Neuronal stem cell (in vitro differentiated cells): ENCODE data around the gene NSF.

Experiments
- DNase-seq: peaks from one replicate; pipeline ENCODE4 v3.0.0-alpha.2; 2013; ENCODE audit warnings: low spot score
- H2AFZ ChIP-seq: one replicate; pipeline ENCODE4 v1.6.1; 2013; ENCODE audit warnings: mild to moderate bottlenecking, low read length, inconsistent platforms
- H2AK5ac ChIP-seq: 2 replicates; pipeline ENCODE4 v1.6.1; 2013; ENCODE audit warnings: low read depth, mild to moderate bottlenecking, inconsistent platforms, low read length, moderate library complexity, mixed read lengths
- H2BK120ac ChIP-seq: 2 replicates; pipeline ENCODE4 v1.6.1; 2013; ENCODE audit warnings: low read depth, mild to moderate bottlenecking, inconsistent platforms, low read length, moderate library complexity, mixed read lengths
- H2BK12ac ChIP-seq: one replicate; pipeline ENCODE4 v1.6.1; 2013; ENCODE audit warnings: low read length, inconsistent platforms
- H2BK15ac ChIP-seq: 2 replicates; pipeline ENCODE4 v1.6.1; 2013; ENCODE audit warnings: mild to moderate bottlenecking, low read length, inconsistent platforms, mixed read lengths
- H2BK5ac ChIP-seq: one replicate; pipeline ENCODE4 v1.6.1; 2013; ENCODE audit warnings: inconsistent platforms, mild to moderate bottlenecking, low read length, moderate library complexity
- H3K14ac ChIP-seq: one replicate; pipeline ENCODE4 v1.6.1; 2013; ENCODE audit warnings: low read length, inconsistent platforms
- H3K18ac ChIP-seq: 2 replicates; pipeline ENCODE4 v1.6.1; 2013; ENCODE audit warnings: low read length, inconsistent platforms
- H3K23ac ChIP-seq: 2 replicates; pipeline ENCODE4 v1.6.1; 2013; ENCODE audit warnings: low read depth, mild to moderate bottlenecking, mixed read lengths, low read length, inconsistent platforms; ENCODE audit not compliant: poor library complexity
- H3K27ac ChIP-seq: replicated peaks from 3 replicates; pipeline ENCODE4 v1.5.1; 2013; ENCODE audit warnings: low read length, inconsistent platforms
- H3K27me3 ChIP-seq, 3 experiments: 2 replicates each; pipeline ENCODE4 v1.6.1; 2013; ENCODE audit warnings: low read length in 3 of 3, mild to moderate bottlenecking in 2 of 3, inconsistent platforms in 1 of 3, low read depth in 1 of 3, mixed read lengths in 1 of 3, moderate library complexity in 1 of 3; ENCODE audit not compliant: control insufficient read depth in 3 of 3, insufficient read depth in 3 of 3
- H3K36me3 ChIP-seq, 2 donors: replicated peaks in 1 of 2; 2 replicates each; pipeline ENCODE4 v1.6.1; 2013; ENCODE audit warnings: low read length in 2 of 2; ENCODE audit not compliant: control insufficient read depth in 2 of 2, insufficient read depth in 2 of 2
- H3K4ac ChIP-seq: 2 replicates; pipeline ENCODE4 v1.6.1; 2013; ENCODE audit warnings: inconsistent platforms, mild to moderate bottlenecking, low read length, moderate library complexity
- H3K4me1 ChIP-seq, 2 donors: 1 replicate in 1 of 2; 2 replicates in 1 of 2; pipeline ENCODE4 v1.6.1; 2013; ENCODE audit warnings: low read length in 2 of 2, low read depth in 1 of 2; ENCODE audit not compliant: control insufficient read depth in 2 of 2, insufficient read depth in 1 of 2
- H3K4me2 ChIP-seq: one replicate; pipeline ENCODE4 v1.6.1; 2013; ENCODE audit warnings: mild to moderate bottlenecking, low read length, inconsistent platforms; ENCODE audit not compliant: insufficient read depth, poor library complexity, severe bottlenecking
- H3K4me3 ChIP-seq, 2 donors: 2 replicates each; pipeline ENCODE4 v1.5.1; 2013; ENCODE audit warnings: low read length in 2 of 2, mild to moderate bottlenecking in 2 of 2, inconsistent platforms in 1 of 2, moderate library complexity in 1 of 2
- H3K79me1 ChIP-seq: one replicate; pipeline ENCODE4 v1.6.1; 2013; ENCODE audit warnings: low read depth, mild to moderate bottlenecking, inconsistent platforms, low read length, moderate library complexity
- H3K9ac ChIP-seq: one replicate; pipeline ENCODE4 v1.6.1; 2013; ENCODE audit warnings: mild to moderate bottlenecking, low read depth, low read length, inconsistent platforms; ENCODE audit not compliant: poor library complexity
- H3K9me3 ChIP-seq, 2 donors: replicated peaks in 1 of 2; 2 replicates each; pipeline versions ENCODE3 to v1.6.1; 2013; ENCODE audit warnings: low read length in 2 of 2, mild to moderate bottlenecking in 2 of 2, inconsistent platforms in 1 of 2, low read depth in 1 of 2, mixed read lengths in 1 of 2, moderate library complexity in 1 of 2; ENCODE audit not compliant: control insufficient read depth in 2 of 2, insufficient read depth in 1 of 2
- H4K8ac ChIP-seq: one replicate; pipeline ENCODE4 v1.6.1; 2013; ENCODE audit warnings: low read depth, mild to moderate bottlenecking, inconsistent platforms, low read length, moderate library complexity
- H4K91ac ChIP-seq: one replicate; pipeline ENCODE4 v1.6.1; 2013; ENCODE audit warnings: low read length, low read depth, mild to moderate bottlenecking, inconsistent platforms; ENCODE audit not compliant: poor library complexity
- WGBS, 2 donors: extraction: QIAGEN DNeasy Blood & Tissue Kit; methylation state at CpG; one replicate each; pipeline ENCODE4 v1.1.7; 2013; ENCODE audit warnings: missing lambda C conversion rate in 2 of 2, mixed read lengths in 1 of 2; ENCODE audit not compliant: insufficient read length in 2 of 2, insufficient replicate concordance in 1 of 2; ENCODE audit errors: extremely low coverage in 2 of 2; 5-methylcytosine and 5-hydroxymethylcytosine counted together

The NSF gene

GRCh38 chr17:46793541-46793940, 203.1 kb downstream of the NSF start:
- Histone ChIP-seq H3K79me1 (no peaks in the 10 kb centered on the region), H3K4me2 (no peak overlapping the region), H3K4ac (no peak overlapping the region), H2BK12ac (no peak overlapping the region), H4K8ac (no peak overlapping the region), H3K4me1 (peaks cover 3 to 16% of the 10 kb centered on the region in 2 donors), H3K9ac (no peak overlapping the region), H2AK5ac (no peak overlapping the region), H2BK15ac (no peak overlapping the region), H3K14ac (no peak overlapping the region), H3K23ac (no peak overlapping the region), H3K27me3 (no peaks in the 10 kb centered on the region), H4K91ac (no peak overlapping the region), H2AFZ (no peak overlapping the region), H2BK120ac (no peak overlapping the region), H3K9me3 (peaks cover 4% of the 10 kb centered on the region in 2 donors), H3K27ac (no peak overlapping the region), H3K36me3 (peaks cover 0 to 8% of the 10 kb centered on the region in 2 donors), H3K18ac (no peak overlapping the region), H2BK5ac (no peak overlapping the region), H3K4me3 (no peak overlapping the region)
- WGBS, 2 donors = no CpG with 5 or more reads among the region's 5 CpGs
- no peak for DNase-seq

- Histone ChIP-seq H3K9me3 (peaks cover 3 to 4% of the 10 kb centered on the region in 2 donors), H3K27me3 (no peaks in the 10 kb centered on the region), H3K4me2 (no peak overlapping the region)
These were observed 203.8 kb downstream of the NSF start for GRCh38 chr17:46794318-46794717.

GRCh38 chr17:46795379-46795952, 205.0 kb downstream of the NSF start:
- Histone ChIP-seq H4K91ac (no peak overlapping the region), H3K27me3 (no peaks in the 10 kb centered on the region), H2AK5ac (no peak overlapping the region), H3K36me3 (peaks cover 0 to 10% of the 10 kb centered on the region in 2 donors), H3K9ac (no peak overlapping the region), H2BK12ac (no peak overlapping the region), H4K8ac (no peak overlapping the region), H3K4ac (no peak overlapping the region), H3K18ac (no peak overlapping the region), H3K23ac (no peak overlapping the region), H3K4me2 (no peak overlapping the region), H3K14ac (no peak overlapping the region), H3K9me3 (no peaks in the 10 kb centered on the region), H2BK15ac (no peak overlapping the region), H3K4me3 (no peak overlapping the region), H2AFZ (no peak overlapping the region), H3K4me1 (peaks cover 0 to 8% of the 10 kb centered on the region in 2 donors), H2BK120ac (no peak overlapping the region), H2BK5ac (no peak overlapping the region), H3K27ac (no peak overlapping the region), H3K79me1 (no peaks in the 10 kb centered on the region)
- no CpG with 5 or more reads among the region's 15 CpGs for WGBS, 2 donors
- no peak for DNase-seq

More at GRCh38 chr17:46794318-46794717, 203.8 kb downstream of the NSF start:
- Histone ChIP-seq H3K79me1 (no peaks in the 10 kb centered on the region), H2BK12ac (no peak overlapping the region), H2AFZ (no peak overlapping the region), H2BK120ac (no peak overlapping the region), H3K18ac (no peak overlapping the region), H3K14ac (no peak overlapping the region), H3K4me3 (no peak overlapping the region), H2BK15ac (no peak overlapping the region), H2AK5ac (no peak overlapping the region), H4K91ac (no peak overlapping the region), H3K36me3 (peaks cover 0 to 8% of the 10 kb centered on the region in 2 donors), H4K8ac (no peak overlapping the region), H2BK5ac (no peak overlapping the region), H3K27ac (no peak overlapping the region), H3K4me1 (peaks cover 0 to 10% of the 10 kb centered on the region in 2 donors), H3K23ac (peak overlapping the region; percentile 23), H3K9ac (no peak overlapping the region), H3K4ac (no peak overlapping the region)
- DNase-seq = no peak
- no CpG with 5 or more reads among the region's 5 CpGs for WGBS, 2 donors

- peaks cover 0 to 15% of the 10 kb centered on the region in 2 donors for H3K36me3 ChIP-seq
- H2BK12ac ChIP-seq = no peak overlapping the region
- DNase-seq = no peak
- no peak overlapping the region for H3K14ac ChIP-seq
- no peak overlapping the region for H3K27ac ChIP-seq
- H3K9ac ChIP-seq = no peak overlapping the region
- H3K4me2 ChIP-seq = no peak overlapping the region
- H2AK5ac ChIP-seq = no peak overlapping the region
- no peaks in the 10 kb centered on the region for H3K27me3 ChIP-seq
- H4K8ac ChIP-seq = no peak overlapping the region
- H3K4me1 ChIP-seq = peaks cover 0 to 3% of the 10 kb centered on the region in 2 donors
- H3K9me3 ChIP-seq = no peaks in the 10 kb centered on the region
- H3K18ac ChIP-seq = no peak overlapping the region
- no peak overlapping the region for H2BK15ac ChIP-seq
- no peak overlapping the region for H2BK5ac ChIP-seq
- H2BK120ac ChIP-seq = no peak overlapping the region
- H2AFZ ChIP-seq = no peak overlapping the region
- H3K79me1 ChIP-seq = no peaks in the 10 kb centered on the region
- no peak overlapping the region for H3K4ac ChIP-seq
- H3K4me3 ChIP-seq = no peak overlapping the region
- no CpG with 5 or more reads among the region's 3 CpGs for WGBS, 2 donors
- no peak overlapping the region for H4K91ac ChIP-seq
- H3K23ac ChIP-seq = no peak overlapping the region
These were observed 205.6 kb downstream of the NSF start for GRCh38 chr17:46796084-46796483.
